Measurements from ENCODE around the gene GDPD5.

The GDPD5 gene

GRCh38 chr11:75509020-75509720 is 16.6 kb downstream of the GDPD5 start:
- no peak for DNase-seq (ENCODE audit: low read depth, low spot score)
- Histone ChIP-seq H3K36me3 (ENCODE audit: insufficient read depth, insufficient read length, low read length) (no peaks in the 10 kb centered on the region), H3K9me3 (ENCODE audit: insufficient read depth, low read length) (no peaks in the 10 kb centered on the region), H3K9ac (ENCODE audit: insufficient read length, low read depth) (no peak overlapping the region), H3K27me3 (ENCODE audit: insufficient read depth, insufficient read length) (no peaks in the 10 kb centered on the region), H3K4me3 (ENCODE audit: insufficient read length, low read depth) (no peak overlapping the region), H3K4me1 (ENCODE audit: insufficient read depth, insufficient read length) (peaks cover 3% of the 10 kb centered on the region)
- TF ChIP-seq SUZ12 (IDR thresholded peaks at IDR 0.05; ENCODE audit: extremely low read depth, insufficient read depth, insufficient read length) (no peak), ZNF274 (IDR thresholded peaks at IDR 0.05; ENCODE audit: low read depth, low read length) (no peak), YY1 (IDR thresholded peaks at IDR 0.05; ENCODE audit: insufficient read depth, insufficient read length) (no peak)

GRCh38 chr11:75508051-75508561 is 17.6 kb downstream of the GDPD5 start:
- H3K4me3 ChIP-seq (ENCODE audit: insufficient read length, low read depth) = no peak overlapping the region
- no peaks in the 10 kb centered on the region for H3K9me3 ChIP-seq (ENCODE audit: insufficient read depth, low read length)
- H3K27me3 ChIP-seq (ENCODE audit: insufficient read depth, insufficient read length) = no peaks in the 10 kb centered on the region
- H3K4me1 ChIP-seq (ENCODE audit: insufficient read depth, insufficient read length) = peaks cover 3% of the 10 kb centered on the region
- DNase-seq (ENCODE audit: low read depth, low spot score) = no peak
- no peaks in the 10 kb centered on the region for H3K36me3 ChIP-seq (ENCODE audit: insufficient read depth, insufficient read length, low read length)
- no peak for TF ChIP-seq SUZ12 (IDR thresholded peaks at IDR 0.05; ENCODE audit: extremely low read depth, insufficient read depth, insufficient read length)
- no peak for TF ChIP-seq YY1 (IDR thresholded peaks at IDR 0.05; ENCODE audit: insufficient read depth, insufficient read length)
- TF ChIP-seq ZNF274 (IDR thresholded peaks at IDR 0.05; ENCODE audit: low read depth, low read length) = no peak
- no peak overlapping the region for H3K9ac ChIP-seq (ENCODE audit: insufficient read length, low read depth)

DNA sequence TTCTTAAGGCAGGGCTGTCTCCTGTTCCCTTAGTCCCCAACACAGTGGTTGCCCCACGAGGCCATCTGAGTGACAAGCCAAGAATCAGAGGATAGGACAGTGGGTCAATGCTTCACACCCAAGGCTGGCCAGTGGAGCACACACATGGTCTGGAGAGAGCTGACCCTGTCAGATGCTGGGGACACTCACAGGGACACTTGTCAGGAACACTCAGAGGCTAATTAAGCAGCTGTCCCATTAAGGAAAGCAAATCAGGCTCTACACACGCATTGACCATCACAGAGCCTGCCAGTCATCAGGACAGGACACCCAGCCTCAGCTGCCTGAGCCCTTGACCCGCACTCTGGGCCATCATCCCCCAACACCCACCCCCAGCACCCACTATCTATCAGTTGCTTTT is 18.2 kb downstream of the GDPD5 start:
- Histone ChIP-seq H3K4me1 (ENCODE audit: insufficient read depth, insufficient read length) (peaks cover 3% of the 10 kb centered on the region), H3K36me3 (ENCODE audit: insufficient read depth, insufficient read length, low read length) (no peaks in the 10 kb centered on the region)

DNA sequence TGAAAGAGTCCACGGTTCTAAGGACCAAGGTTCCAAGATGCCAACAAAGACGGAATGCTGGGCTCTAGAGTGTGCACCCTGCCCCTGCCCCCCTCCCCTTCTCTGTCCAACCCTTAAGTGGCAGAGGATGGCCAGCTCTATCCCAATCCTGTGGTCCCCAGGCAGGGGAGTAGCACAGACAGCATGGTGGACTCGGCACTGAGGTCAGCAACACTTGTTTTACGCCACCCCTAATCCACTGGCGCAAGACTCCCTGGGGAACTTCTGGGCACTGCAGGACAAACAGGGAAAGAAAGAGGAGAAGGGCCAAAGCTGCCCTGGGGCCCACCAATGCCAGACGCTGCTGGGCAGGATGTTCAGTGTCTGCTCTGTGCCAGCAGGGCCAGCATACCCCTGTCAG is 18.9 kb downstream of the GDPD5 start:
- Histone ChIP-seq H3K4me1 (ENCODE audit: insufficient read depth, insufficient read length) (peaks cover 3% of the 10 kb centered on the region), H3K9ac (ENCODE audit: insufficient read length, low read depth) (no peak overlapping the region), H3K27me3 (ENCODE audit: insufficient read depth, insufficient read length) (no peaks in the 10 kb centered on the region), H3K36me3 (ENCODE audit: insufficient read depth, insufficient read length, low read length) (no peaks in the 10 kb centered on the region), H3K4me3 (ENCODE audit: insufficient read length, low read depth) (no peak overlapping the region), H3K9me3 (ENCODE audit: insufficient read depth, low read length) (no peaks in the 10 kb centered on the region)
- no peak for DNase-seq (ENCODE audit: low read depth, low spot score)
- no peak for TF ChIP-seq YY1 (IDR thresholded peaks at IDR 0.05; ENCODE audit: insufficient read depth, insufficient read length)
- no peak for TF ChIP-seq SUZ12 (IDR thresholded peaks at IDR 0.05; ENCODE audit: extremely low read depth, insufficient read depth, insufficient read length)
- no peak for TF ChIP-seq ZNF274 (IDR thresholded peaks at IDR 0.05; ENCODE audit: low read depth, low read length)

More for the DNA sequence above, 18.2 kb downstream of the GDPD5 start:
- Histone ChIP-seq H3K9me3 (ENCODE audit: insufficient read depth, low read length) (no peaks in the 10 kb centered on the region), H3K9ac (ENCODE audit: insufficient read length, low read depth) (no peak overlapping the region), H3K27me3 (ENCODE audit: insufficient read depth, insufficient read length) (no peaks in the 10 kb centered on the region), H3K4me3 (ENCODE audit: insufficient read length, low read depth) (no peak overlapping the region)
- no peak for DNase-seq (ENCODE audit: low read depth, low spot score)
- TF ChIP-seq SUZ12 (IDR thresholded peaks at IDR 0.05; ENCODE audit: extremely low read depth, insufficient read depth, insufficient read length) (no peak), YY1 (IDR thresholded peaks at IDR 0.05; ENCODE audit: insufficient read depth, insufficient read length) (no peak), ZNF274 (IDR thresholded peaks at IDR 0.05; ENCODE audit: low read depth, low read length) (no peak)

GRCh38 chr11:75505916-75506692 is 19.6 kb downstream of the GDPD5 start:
- Histone ChIP-seq H3K27me3 (ENCODE audit: insufficient read depth, insufficient read length) (no peaks in the 10 kb centered on the region), H3K4me1 (ENCODE audit: insufficient read depth, insufficient read length) (peaks cover 3% of the 10 kb centered on the region), H3K36me3 (ENCODE audit: insufficient read depth, insufficient read length, low read length) (no peaks in the 10 kb centered on the region), H3K9me3 (ENCODE audit: insufficient read depth, low read length) (no peaks in the 10 kb centered on the region), H3K9ac (ENCODE audit: insufficient read length, low read depth) (no peak overlapping the region), H3K4me3 (ENCODE audit: insufficient read length, low read depth) (no peak overlapping the region)
- TF ChIP-seq YY1 (IDR thresholded peaks at IDR 0.05; ENCODE audit: insufficient read depth, insufficient read length) = no peak
- no peak for TF ChIP-seq SUZ12 (IDR thresholded peaks at IDR 0.05; ENCODE audit: extremely low read depth, insufficient read depth, insufficient read length)
- no peak for TF ChIP-seq ZNF274 (IDR thresholded peaks at IDR 0.05; ENCODE audit: low read depth, low read length)
- DNase-seq (ENCODE audit: low read depth, low spot score) = no peak

GRCh38 chr11:75504501-75504900 is 21.2 kb downstream of the GDPD5 start:
- no peaks in the 10 kb centered on the region for H3K36me3 ChIP-seq (ENCODE audit: insufficient read depth, insufficient read length, low read length)
- no peak for DNase-seq (ENCODE audit: low read depth, low spot score)
- no peak overlapping the region for H3K9ac ChIP-seq (ENCODE audit: insufficient read length, low read depth)
- no peaks in the 10 kb centered on the region for H3K27me3 ChIP-seq (ENCODE audit: insufficient read depth, insufficient read length)
- peaks cover 10% of the 10 kb centered on the region for H3K4me1 ChIP-seq (ENCODE audit: insufficient read depth, insufficient read length)
- no peak for TF ChIP-seq SUZ12 (IDR thresholded peaks at IDR 0.05; ENCODE audit: extremely low read depth, insufficient read depth, insufficient read length)
- no peak for TF ChIP-seq ZNF274 (IDR thresholded peaks at IDR 0.05; ENCODE audit: low read depth, low read length)
- no peak for TF ChIP-seq YY1 (IDR thresholded peaks at IDR 0.05; ENCODE audit: insufficient read depth, insufficient read length)
- H3K9me3 ChIP-seq (ENCODE audit: insufficient read depth, low read length) = no peaks in the 10 kb centered on the region
- H3K4me3 ChIP-seq (ENCODE audit: insufficient read length, low read depth) = no peak overlapping the region

- H3K27me3 ChIP-seq (ENCODE audit: insufficient read depth, insufficient read length) = no peaks in the 10 kb centered on the region
- H3K36me3 ChIP-seq (ENCODE audit: insufficient read depth, insufficient read length, low read length) = no peaks in the 10 kb centered on the region
- DNase-seq (ENCODE audit: low read depth, low spot score) = no peak
- no peak overlapping the region for H3K4me3 ChIP-seq (ENCODE audit: insufficient read length, low read depth)
- no peaks in the 10 kb centered on the region for H3K9me3 ChIP-seq (ENCODE audit: insufficient read depth, low read length)
- H3K9ac ChIP-seq (ENCODE audit: insufficient read length, low read depth) = no peak overlapping the region
- TF ChIP-seq YY1 (IDR thresholded peaks at IDR 0.05; ENCODE audit: insufficient read depth, insufficient read length) (no peak), SUZ12 (IDR thresholded peaks at IDR 0.05; ENCODE audit: extremely low read depth, insufficient read depth, insufficient read length) (no peak), ZNF274 (IDR thresholded peaks at IDR 0.05; ENCODE audit: low read depth, low read length) (no peak)
- H3K4me1 ChIP-seq (ENCODE audit: insufficient read depth, insufficient read length) = peaks cover 14% of the 10 kb centered on the region
Measured at GRCh38 chr11:75503531-75504099, 22.1 kb downstream of the GDPD5 start.

All from NT2/D1 (cell line).